Caco-2 (cell line): Measurements from ENCODE around the gene MIS12. TPM values are rescaled to one million over a fixed set of nuclear protein-coding genes. Genes with fewer than 3 reads are reported as not detected.

Experiments
- BruUV-seq: library from RNA; stranded (reverse); fragments of 400-500 nt; replicated peaks from 2 replicates; lab custom pipeline; 2021; lab: Mats Ljungman, UMichigan
- CTCF ChIA-PET: fragments of 300-600 bp; sonication (Branson Sonifier 250); formaldehyde crosslinking; loops from one replicate; lab custom pipeline; 2022; ENCODE audit warnings: antibody characterized with exemption; lab: Charles Lee
- POLR2A ChIA-PET: fragments of 300-600 bp; sonication (Branson Sonifier 250); formaldehyde crosslinking; loops from one replicate; lab custom pipeline; 2022; ENCODE audit warnings: antibody characterized with exemption; lab: Charles Lee
- DNase-seq, 2 experiments: peaks; one replicate each; pipeline versions ENCODE4 v3.0.0 to v3.0.0-alpha.2; 2020 to 2022
- H3K27me3 ChIP-seq: replicated peaks from 2 replicates; pipeline ENCODE4 v1.6.0; 2011; ENCODE audit warnings: low read length; ENCODE audit not compliant: control insufficient read depth, insufficient read depth
- H3K36me3 ChIP-seq: 2 replicates; pipeline ENCODE4 v1.5.1; 2011; ENCODE audit warnings: low read length; ENCODE audit not compliant: control insufficient read depth, insufficient read depth
- H3K4me1 ChIP-seq: fragments of 250-450 bp; sonication (Bioruptor Pico); 2 replicates; pipeline ENCODE4 v1.5.1; 2020; ENCODE audit warnings: mild to moderate bottlenecking
- H3K4me3 ChIP-seq: 2 replicates; pipeline ENCODE4 v1.5.1; 2011; ENCODE audit warnings: low read depth, mild to moderate bottlenecking, control low read depth, low read length
- H3K9me3 ChIP-seq: fragments of 250-450 bp; sonication (Bioruptor Pico); 2 replicates; pipeline ENCODE4 v1.5.1; 2020; ENCODE audit warnings: mild to moderate bottlenecking, moderate library complexity
- H3K27ac Mint-ChIP-seq: one replicate; pipeline ENCODE4 v1.8.0; 2022; ENCODE audit warnings: mixed read lengths; ENCODE audit not compliant: unreplicated experiment
- H3K27me3 Mint-ChIP-seq: one replicate; pipeline ENCODE4 v1.8.0; 2022; ENCODE audit warnings: mixed read lengths; ENCODE audit not compliant: insufficient read depth, unreplicated experiment
- H3K36me3 Mint-ChIP-seq: one replicate; pipeline ENCODE4 v1.8.0; 2022; ENCODE audit warnings: mild to moderate bottlenecking, mixed read lengths; ENCODE audit not compliant: insufficient read depth, unreplicated experiment
- H3K4me1 Mint-ChIP-seq: one replicate; pipeline ENCODE4 v1.8.0; 2022; ENCODE audit warnings: low read depth, mixed read lengths; ENCODE audit not compliant: unreplicated experiment
- H3K4me3 Mint-ChIP-seq: one replicate; pipeline ENCODE4 v1.8.0; 2022; ENCODE audit warnings: mild to moderate bottlenecking, moderate library complexity, mixed read lengths; ENCODE audit not compliant: unreplicated experiment
- H3K9me3 Mint-ChIP-seq: one replicate; pipeline ENCODE4 v1.8.0; 2022; ENCODE audit warnings: mixed read lengths; ENCODE audit not compliant: unreplicated experiment
- intact Hi-C: fragments of 100-400 bp; cut with micrococcal nuclease; formaldehyde crosslinking; loops from one replicate; pipeline ENCODE4 v1.10.0; 2022; ENCODE audit not compliant: unreplicated experiment
- total RNA-seq: library from RNA; stranded (reverse); gene quantifications from 2 replicates; pipeline ENCODE4 v1.2.3, GENCODE V29; 2022
- TF ChIP-seq, protein P1 (sequence below), 2 experiments: fragments of 200-600 bp in 1 of 2; IDR thresholded peaks; 1 replicate in 1 of 2; 2 replicates in 1 of 2; pipeline versions ENCODE4 v1.5.1 to v1.8.0; 2011 to 2022; ENCODE audit warnings: antibody characterized with exemption in 1 of 2, control low read depth in 1 of 2, inconsistent platforms in 1 of 2, low read depth in 1 of 2, low read length in 1 of 2, mild to moderate bottlenecking in 1 of 2, moderate library complexity in 1 of 2; ENCODE audit not compliant: insufficient read depth in 1 of 2, severe bottlenecking in 1 of 2, unreplicated experiment in 1 of 2

Gene MIS12
- total RNA-seq, 1 experiment from 2014 or later, result 11.7 TPM

DNA sequence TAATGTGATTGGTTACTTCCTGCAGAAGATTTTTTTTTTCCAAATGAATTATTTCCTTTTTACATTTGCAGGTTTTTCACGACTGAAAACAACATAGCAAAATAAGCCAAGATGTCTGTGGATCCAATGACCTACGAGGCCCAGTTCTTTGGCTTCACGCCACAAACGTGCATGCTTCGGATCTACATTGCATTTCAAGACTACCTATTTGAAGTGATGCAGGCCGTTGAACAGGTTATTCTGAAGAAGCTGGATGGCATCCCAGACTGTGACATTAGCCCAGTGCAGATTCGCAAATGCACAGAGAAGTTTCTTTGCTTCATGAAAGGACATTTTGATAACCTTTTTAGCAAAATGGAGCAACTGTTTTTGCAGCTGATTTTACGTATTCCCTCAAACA, 2.4 kb downstream of the MIS12 start:
- Mint-ChIP-seq H3K4me1 (no peaks in the 10 kb centered on the region), H3K4me3 (no peak overlapping the region), H3K9me3 (no peaks in the 10 kb centered on the region), H3K36me3 (peaks cover 28% of the 10 kb centered on the region), H3K27ac (no peak overlapping the region), H3K27me3 (no peaks in the 10 kb centered on the region)
- CTCF ChIA-PET, result no interaction called here
- intact Hi-C loops, result no loop called here
- Histone ChIP-seq H3K4me3 (no peak overlapping the region), H3K4me1 (0 out of 2 replicates have a peak, but pooled peaks cover 3% of the 10 kb centered on the region), H3K9me3 (no peaks in the 10 kb centered on the region), H3K36me3 (no peaks in the 10 kb centered on the region), H3K27me3 (no peaks in the 10 kb centered on the region)
- no TSS peak for BruUV-seq
- TF ChIP-seq, protein P1, sequence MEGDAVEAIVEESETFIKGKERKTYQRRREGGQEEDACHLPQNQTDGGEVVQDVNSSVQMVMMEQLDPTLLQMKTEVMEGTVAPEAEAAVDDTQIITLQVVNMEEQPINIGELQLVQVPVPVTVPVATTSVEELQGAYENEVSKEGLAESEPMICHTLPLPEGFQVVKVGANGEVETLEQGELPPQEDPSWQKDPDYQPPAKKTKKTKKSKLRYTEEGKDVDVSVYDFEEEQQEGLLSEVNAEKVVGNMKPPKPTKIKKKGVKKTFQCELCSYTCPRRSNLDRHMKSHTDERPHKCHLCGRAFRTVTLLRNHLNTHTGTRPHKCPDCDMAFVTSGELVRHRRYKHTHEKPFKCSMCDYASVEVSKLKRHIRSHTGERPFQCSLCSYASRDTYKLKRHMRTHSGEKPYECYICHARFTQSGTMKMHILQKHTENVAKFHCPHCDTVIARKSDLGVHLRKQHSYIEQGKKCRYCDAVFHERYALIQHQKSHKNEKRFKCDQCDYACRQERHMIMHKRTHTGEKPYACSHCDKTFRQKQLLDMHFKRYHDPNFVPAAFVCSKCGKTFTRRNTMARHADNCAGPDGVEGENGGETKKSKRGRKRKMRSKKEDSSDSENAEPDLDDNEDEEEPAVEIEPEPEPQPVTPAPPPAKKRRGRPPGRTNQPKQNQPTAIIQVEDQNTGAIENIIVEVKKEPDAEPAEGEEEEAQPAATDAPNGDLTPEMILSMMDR (IDR thresholded peaks at IDR 0.05; ENCODE audit: insufficient read depth in 1 of 2, low read depth in 1 of 2, low read length in 1 of 2, severe bottlenecking in 1 of 2, unreplicated experiment in 1 of 2), result no peak
- POLR2A ChIA-PET, result no interaction called here
- DNase-seq, result no peak

DNA sequence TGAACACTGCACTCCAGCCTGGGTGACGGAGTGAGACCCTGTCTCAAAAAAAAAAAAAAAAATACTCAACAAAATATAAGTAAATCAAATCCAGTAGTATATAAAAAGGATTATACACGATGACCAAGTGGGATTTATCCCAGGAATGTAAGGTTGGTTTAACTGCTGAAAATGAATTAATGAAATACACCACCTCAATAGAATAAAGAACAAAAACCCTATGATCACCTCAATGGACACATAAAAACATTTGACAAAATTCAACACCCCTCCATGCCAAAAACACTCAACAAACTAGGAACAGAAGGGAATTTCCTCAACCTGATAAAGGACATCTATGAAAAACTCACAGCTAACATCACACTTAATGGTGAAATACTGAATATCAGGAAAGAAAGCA, 6.6 kb downstream of the MIS12 start:
- H3K4me3 Mint-ChIP-seq, result no peak overlapping the region
- no peak overlapping the region for H3K27ac Mint-ChIP-seq
- H3K36me3 Mint-ChIP-seq, result peaks cover 7% of the 10 kb centered on the region
- Histone ChIP-seq H3K4me3 (no peak overlapping the region), H3K27me3 (no peaks in the 10 kb centered on the region), H3K9me3 (no peaks in the 10 kb centered on the region), H3K36me3 (no peaks in the 10 kb centered on the region), H3K4me1 (no peaks in the 10 kb centered on the region)
- no peaks in the 10 kb centered on the region for H3K9me3 Mint-ChIP-seq
- no TSS peak for BruUV-seq
- ChIA-PET POLR2A (no interaction called here), CTCF (no interaction called here)
- TF ChIP-seq, protein P1 (IDR thresholded peaks at IDR 0.05; ENCODE audit: insufficient read depth in 1 of 2, low read depth in 1 of 2, low read length in 1 of 2, severe bottlenecking in 1 of 2, unreplicated experiment in 1 of 2), result no peak
- no peak for DNase-seq
- intact Hi-C loops, result no loop called here
- no peaks in the 10 kb centered on the region for H3K4me1 Mint-ChIP-seq
- H3K27me3 Mint-ChIP-seq, result no peaks in the 10 kb centered on the region

DNA sequence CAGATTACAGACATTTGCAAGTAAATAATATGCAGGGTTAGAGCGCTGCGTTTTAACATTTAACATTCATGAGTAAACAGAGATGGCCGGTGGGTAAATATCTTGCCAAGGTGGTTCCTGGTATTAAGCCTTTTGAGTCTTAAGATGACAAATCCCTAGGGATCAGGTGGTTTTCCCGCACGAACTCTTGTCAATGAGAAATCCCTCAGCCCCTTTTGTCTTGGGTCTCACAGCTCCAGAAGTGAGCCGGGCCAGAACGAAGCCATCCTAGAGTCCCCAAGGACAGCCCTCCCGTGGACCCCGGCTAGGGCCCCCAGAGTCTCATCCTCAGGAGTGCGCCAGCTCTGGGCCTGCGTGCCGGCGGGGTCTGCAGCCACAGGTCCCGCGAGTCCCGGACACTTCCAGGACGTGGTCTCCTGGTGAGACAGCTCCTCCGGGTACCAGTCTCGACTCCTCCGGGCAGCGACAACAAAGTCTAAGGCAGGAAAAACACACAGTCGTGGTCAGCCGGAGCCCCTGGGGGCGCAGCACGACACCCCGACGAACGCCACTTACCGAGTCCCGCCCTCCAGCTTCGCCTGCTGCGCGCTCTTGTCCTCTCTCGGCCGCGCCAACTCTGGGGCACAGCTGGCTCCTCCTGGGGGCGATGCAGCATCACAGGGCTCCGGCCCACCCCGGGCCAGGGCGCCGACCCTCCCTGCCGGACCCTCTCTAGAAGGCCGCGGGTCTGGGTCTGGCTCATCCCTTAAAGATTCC, 13.3 kb downstream of the MIS12 start:
- Histone ChIP-seq H3K4me3 (no peak overlapping the region), H3K27me3 (no peaks in the 10 kb centered on the region), H3K4me1 (no peaks in the 10 kb centered on the region), H3K9me3 (no peaks in the 10 kb centered on the region), H3K36me3 (no peaks in the 10 kb centered on the region)
- DNase-seq, result no peak
- ChIA-PET POLR2A (no interaction called here), CTCF (no interaction called here)
- Mint-ChIP-seq H3K4me1 (no peaks in the 10 kb centered on the region), H3K36me3 (no peaks in the 10 kb centered on the region), H3K9me3 (no peaks in the 10 kb centered on the region), H3K27ac (no peak overlapping the region), H3K27me3 (no peaks in the 10 kb centered on the region), H3K4me3 (no peak overlapping the region)
- TF ChIP-seq, protein P1 (IDR thresholded peaks at IDR 0.05; ENCODE audit: insufficient read depth in 1 of 2, low read depth in 1 of 2, low read length in 1 of 2, severe bottlenecking in 1 of 2, unreplicated experiment in 1 of 2), result no peak
- no TSS peak for BruUV-seq
- intact Hi-C loops, result no loop called here
